NCI-H82 treated with DMSO at 0.1 percent for 48 hours (cell line): ENCODE results near the gene ZCRB1.
"Not testable (repeated sequence)": the region's sequence is repeated elsewhere in the genome, so short reads cannot be mapped to it uniquely, and the experiment has no call there.

Experiments used
- DNase-seq: peaks from one replicate; lab custom pipeline; 2025; ENCODE audit not compliant: unreplicated experiment; lab: John Stamatoyannopoulos, UW

ZCRB1 gene

GRCh38 chr12:42330097-42330496 lies 4.2 kb upstream of the ZCRB1 start:
- not testable (repeated sequence) for DNase-seq

GRCh38 chr12:42327227-42327590 lies 1.3 kb upstream of the ZCRB1 start:
- DNase-seq = no peak

- DNase-seq = no peak
Measured at GRCh38 chr12:42326541-42327226, 790 bp upstream of the ZCRB1 start.

GRCh38 chr12:42325326-42325652 lies 605 bp downstream of the ZCRB1 start:
- no peak for DNase-seq

GRCh38 chr12:42323856-42324255 lies 2.0 kb downstream of the ZCRB1 start:
- DNase-seq = no peak

GRCh38 chr12:42322567-42322966 lies 3.3 kb downstream of the ZCRB1 start:
- no peak for DNase-seq

GRCh38 chr12:42320796-42321195 lies 5.1 kb downstream of the ZCRB1 start:
- DNase-seq = no peak

- DNase-seq = no peak
Measured at GRCh38 chr12:42315108-42315507, 10.8 kb downstream of the ZCRB1 start.

- no peak for DNase-seq
Measured at GRCh38 chr12:42309996-42310395, 15.9 kb downstream of the ZCRB1 start.

- no peak for DNase-seq
Measured at GRCh38 chr12:42308390-42308789, 17.5 kb downstream of the ZCRB1 start.

GRCh38 chr12:42306297-42306696 lies 19.6 kb downstream of the ZCRB1 start:
- DNase-seq = no peak

GRCh38 chr12:42299392-42300308 lies 26.2 kb downstream of the ZCRB1 start:
- DNase-seq = no peak

GRCh38 chr12:42298887-42299286 lies 27.0 kb downstream of the ZCRB1 start:
- DNase-seq = no peak

- DNase-seq = no peak
Measured at GRCh38 chr12:42296503-42297109, 29.3 kb downstream of the ZCRB1 start.

- no peak for DNase-seq
Measured at GRCh38 chr12:42291680-42292079, 34.2 kb downstream of the ZCRB1 start.

- no peak for DNase-seq
Measured at GRCh38 chr12:42288544-42288943, 37.4 kb downstream of the ZCRB1 start.

GRCh38 chr12:42286741-42287140 lies 39.2 kb downstream of the ZCRB1 start:
- no peak for DNase-seq

GRCh38 chr12:42285431-42285830 lies 40.5 kb downstream of the ZCRB1 start:
- no peak for DNase-seq

- DNase-seq = no peak
Measured at GRCh38 chr12:42284876-42285275, 41.0 kb downstream of the ZCRB1 start.

- DNase-seq = no peak
Measured at GRCh38 chr12:42284157-42284556, 41.7 kb downstream of the ZCRB1 start.

GRCh38 chr12:42283739-42284138 lies 42.2 kb downstream of the ZCRB1 start:
- DNase-seq = no peak

- DNase-seq = no peak
Measured at GRCh38 chr12:42282294-42282693, 43.6 kb downstream of the ZCRB1 start.
